Naive thymus-derived CD4-positive, alpha-beta T cell (primary cell): ENCODE results near the gene STK39. TPM values are rescaled to one million over a fixed set of nuclear protein-coding genes. Genes with fewer than 3 reads are reported as not detected.
A peak's percentile ranks its signal among the peaks of the same experiment; 100 is the strongest.

ENCODE experiments used
- ATAC-seq: fragments of 150-1000 bp; cut with Tn5 transposase; 2 replicates; pipeline ENCODE4 v1.10.0; 2021; ENCODE audit warnings: mild to moderate bottlenecking, moderate library complexity
- CTCF ChIA-PET: fragments of 350-600 bp; sonication (Branson Sonifier 250); formaldehyde crosslinking; loops from one replicate; lab custom pipeline; 2021; ENCODE audit warnings: antibody characterized with exemption; lab: Charles Lee
- POLR2A ChIA-PET: fragments of 350-600 bp; sonication (Branson Sonifier 250); formaldehyde crosslinking; loops from one replicate; lab custom pipeline; 2021; ENCODE audit warnings: antibody characterized with exemption, inconsistent platforms; lab: Charles Lee
- DNase-seq, 9 donors: peaks; one replicate each; pipeline versions ENCODE4 v3.0.0 to v3.0.0-alpha.2; 2020 to 2022; ENCODE audit warnings: mixed read lengths in 1 of 9
- H3K27ac ChIP-seq: one replicate; pipeline ENCODE4 v1.7.0; 2013; ENCODE audit warnings: mild to moderate bottlenecking, low read depth, low read length, moderate library complexity
- H3K27me3 ChIP-seq, 2 donors: one replicate each; pipeline ENCODE4 v1.7.0; 2013; ENCODE audit warnings: low read length in 2 of 2, mild to moderate bottlenecking in 2 of 2, moderate library complexity in 2 of 2; ENCODE audit not compliant: control insufficient read depth in 2 of 2, insufficient read depth in 2 of 2
- H3K36me3 ChIP-seq, 3 experiments: 1 replicate in 2 of 3; 2 replicates in 1 of 3; pipeline ENCODE4 v1.7.0; 2013; ENCODE audit warnings: low read length in 3 of 3, mild to moderate bottlenecking in 3 of 3, moderate library complexity in 1 of 3; ENCODE audit not compliant: insufficient read depth in 3 of 3, control insufficient read depth in 2 of 3
- H3K4me1 ChIP-seq, 2 donors: one replicate each; pipeline ENCODE4 v1.7.0; 2013; ENCODE audit warnings: low read length in 2 of 2, mild to moderate bottlenecking in 2 of 2, moderate library complexity in 1 of 2; ENCODE audit not compliant: control insufficient read depth in 2 of 2, insufficient read depth in 2 of 2
- H3K4me3 ChIP-seq: 2 replicates; pipeline ENCODE4 v1.7.0; 2013; ENCODE audit warnings: mild to moderate bottlenecking, low read length
- H3K9me3 ChIP-seq, 3 experiments: 1 replicate in 2 of 3; 2 replicates in 1 of 3; pipeline ENCODE4 v1.7.0; 2013; ENCODE audit warnings: low read length in 3 of 3; ENCODE audit not compliant: control insufficient read depth in 2 of 3
- H3K27ac Mint-ChIP-seq, 9 donors: one replicate each; pipeline ENCODE4 v1.8.0; 2020 to 2022; ENCODE audit warnings: mixed read lengths in 9 of 9, mild to moderate bottlenecking in 8 of 9, moderate library complexity in 5 of 9, inconsistent platforms in 2 of 9
- H3K27me3 Mint-ChIP-seq, 5 donors: one replicate each; pipeline ENCODE4 v1.8.0; 2021 to 2022; ENCODE audit warnings: mixed read lengths in 5 of 5, mild to moderate bottlenecking in 1 of 5
- H3K36me3 Mint-ChIP-seq, 5 donors: one replicate each; pipeline ENCODE4 v1.8.0; 2020 to 2022; ENCODE audit warnings: mixed read lengths in 5 of 5, mild to moderate bottlenecking in 3 of 5, inconsistent platforms in 1 of 5
- H3K4me1 Mint-ChIP-seq, 7 donors: one replicate each; pipeline ENCODE4 v1.8.0; 2020 to 2022; ENCODE audit warnings: mixed read lengths in 7 of 7, mild to moderate bottlenecking in 3 of 7, inconsistent platforms in 1 of 7
- H3K4me3 Mint-ChIP-seq, 10 donors: one replicate each; pipeline ENCODE4 v1.8.0; 2020 to 2022; ENCODE audit warnings: mild to moderate bottlenecking in 10 of 10, mixed read lengths in 10 of 10, moderate library complexity in 6 of 10, inconsistent platforms in 2 of 10
- H3K9me3 Mint-ChIP-seq, 11 donors: one replicate each; pipeline ENCODE4 v1.8.0; 2020 to 2022; ENCODE audit warnings: mixed read lengths in 11 of 11, mild to moderate bottlenecking in 4 of 11, inconsistent platforms in 1 of 11, moderate library complexity in 1 of 11
- intact Hi-C, 2 donors: fragments of 100-400 bp; cut with micrococcal nuclease; formaldehyde crosslinking; loops; one replicate each; pipeline ENCODE4 v1.15.1; 2023
- polyA plus RNA-seq, 2 donors: library from polyadenylated mRNA; unstranded; fragments of 300-500 nt; fragmentation: Illumina TruSeq; gene quantifications; one replicate each; pipeline ENCODE4 v1.2.3, GENCODE V29; 2021
- total RNA-seq, 6 experiments: library from RNA in 5 of 6; stranded (reverse) in 5 of 6; gene quantifications; 1 replicate in 5 of 6; 2 replicates in 1 of 6; pipeline ENCODE4 v1.2.3 and lab custom pipeline; 2021 to 2026

STK39 gene
- total and polyA plus RNA-seq, 7 experiments from 2014 or later, result 2.7 to 33.9 (median 16.9) TPM

DNA sequence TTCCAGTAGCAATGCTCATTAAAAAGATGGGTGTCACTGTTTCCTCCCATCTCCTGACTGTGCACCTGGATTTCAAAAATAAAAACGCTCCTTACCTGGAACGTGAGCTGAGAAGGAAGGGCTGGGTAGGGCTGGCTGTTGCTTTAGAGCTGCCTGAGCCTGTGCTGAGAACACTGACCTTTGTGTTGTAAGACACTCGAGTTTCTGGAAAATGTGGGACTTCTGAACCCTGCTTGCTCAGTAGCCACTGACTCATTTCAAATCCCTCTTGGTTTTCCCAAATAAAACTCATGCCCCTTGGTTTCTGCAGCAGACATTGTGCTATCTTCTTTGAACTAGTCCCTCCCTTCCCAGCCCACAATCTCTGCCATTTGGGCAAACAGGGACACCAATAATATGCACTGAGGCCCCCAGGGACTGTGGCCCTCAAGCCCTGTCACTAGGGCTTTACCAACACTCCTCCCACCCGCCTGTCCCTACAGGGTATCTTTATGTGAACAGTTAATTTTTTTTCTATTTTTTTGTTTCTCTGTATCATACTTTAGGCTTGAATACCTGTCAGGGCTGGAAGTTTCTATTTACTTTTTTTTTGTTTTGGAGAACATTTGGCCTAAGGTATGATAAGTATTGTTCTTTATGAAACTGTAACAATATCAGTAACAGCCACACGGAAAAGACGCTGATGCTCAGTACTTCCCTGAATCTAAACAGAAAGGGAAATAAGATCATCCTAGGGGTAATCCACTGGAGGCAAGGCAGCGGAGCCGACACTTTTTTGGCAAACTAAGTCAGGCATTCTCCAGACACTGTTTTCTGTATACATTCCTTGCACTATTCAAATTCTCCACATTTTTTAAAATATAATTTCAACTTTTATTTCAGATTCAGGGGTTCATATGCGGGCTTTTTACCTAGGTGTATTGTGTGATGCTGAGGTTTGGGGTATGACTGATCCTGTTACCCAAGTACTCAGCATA lies 280.2 kb downstream of the STK39 start:
- H3K27me3 Mint-ChIP-seq, result no peaks in the 10 kb centered on the region
- DNase-seq (no peak), ATAC-seq (no peak)
- Histone ChIP-seq H3K27ac (no peak overlapping the region), H3K4me3 (no peak overlapping the region), H3K27me3 (no peaks in the 10 kb centered on the region), H3K36me3 (peaks cover 0 to 4% (median 1%) of the 10 kb centered on the region in 3 experiments), H3K4me1 (no peaks in the 10 kb centered on the region), H3K9me3 (peaks cover 0 to 4% (median 0%) of the 10 kb centered on the region in 3 experiments)
- H3K4me1 Mint-ChIP-seq, result peaks cover 0 to 2% (median 0%) of the 10 kb centered on the region in 7 donors
- peaks cover 0 to 13% (median 3%) of the 10 kb centered on the region in 11 donors for H3K9me3 Mint-ChIP-seq
- POLR2A ChIA-PET, result no interaction called here
- CTCF ChIA-PET, result no interaction called here
- H3K27ac Mint-ChIP-seq, result peak overlapping the region in 1 of 9 donors; percentile 8
- intact Hi-C loops, result no loop called here
- peaks cover 6 to 63% (median 56%) of the 10 kb centered on the region in 5 donors for H3K36me3 Mint-ChIP-seq
- H3K4me3 Mint-ChIP-seq, result no peak overlapping the region

DNA sequence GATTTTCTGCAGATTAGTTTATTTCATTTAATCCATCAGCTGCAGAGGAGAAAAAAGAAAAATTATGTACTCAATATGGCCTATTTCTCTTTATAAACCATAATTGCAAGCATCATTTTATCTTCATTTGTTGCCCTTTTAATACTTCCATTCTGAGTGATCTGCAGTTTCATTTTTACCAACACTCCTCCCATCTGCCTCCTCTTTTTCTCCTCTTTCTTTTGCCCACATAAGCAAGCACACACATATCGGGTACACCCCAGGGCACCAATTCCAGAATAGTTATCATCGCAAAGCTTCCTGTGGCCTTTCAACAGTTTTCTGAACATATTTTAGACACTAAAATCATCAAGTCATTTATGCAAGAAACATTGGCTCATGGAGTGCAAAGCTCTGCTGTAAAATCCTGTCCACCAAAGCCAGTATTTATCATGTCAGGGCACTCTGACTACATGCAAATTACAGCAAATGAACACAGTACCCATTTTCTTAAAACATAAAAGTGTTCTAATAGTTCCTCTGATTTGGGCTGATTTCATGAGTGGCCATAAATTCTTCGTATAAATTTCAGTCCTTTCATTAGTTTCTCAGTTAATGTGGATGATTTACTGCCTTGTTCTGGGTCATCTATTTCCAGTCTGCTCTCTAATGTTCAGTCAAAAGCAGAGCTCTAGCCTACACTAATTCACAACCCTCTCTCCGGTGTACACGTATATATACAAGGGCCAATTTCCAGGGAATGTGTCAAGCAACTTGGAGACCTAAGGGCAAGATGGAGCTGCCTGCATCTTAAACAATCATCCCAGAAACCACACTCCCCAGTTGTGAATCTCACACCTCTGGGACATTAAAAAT lies 281.3 kb downstream of the STK39 start:
- Mint-ChIP-seq H3K36me3 (peaks cover 2 to 64% (median 57%) of the 10 kb centered on the region in 5 donors), H3K9me3 (peaks cover 0 to 5% (median 0%) of the 10 kb centered on the region in 11 donors), H3K4me1 (peaks cover 0 to 2% (median 0%) of the 10 kb centered on the region in 7 donors), H3K4me3 (no peak overlapping the region), H3K27ac (peak overlapping the region in 1 of 9 donors; percentile 5), H3K27me3 (no peaks in the 10 kb centered on the region)
- ATAC-seq (no peak), DNase-seq (no peak)
- intact Hi-C loops, result loop anchor here in 1 of 2 donors (1.0 kb wide), 1 partner anchor 153 kb away; no protein-coding TSS in a partner anchor
- Histone ChIP-seq H3K4me1 (no peaks in the 10 kb centered on the region), H3K36me3 (peaks cover 0 to 5% (median 4%) of the 10 kb centered on the region in 3 experiments), H3K9me3 (no peaks in the 10 kb centered on the region), H3K4me3 (no peak overlapping the region), H3K27ac (no peak overlapping the region), H3K27me3 (no peaks in the 10 kb centered on the region)
- CTCF ChIA-PET, result no interaction called here
- POLR2A ChIA-PET, result no interaction called here

DNA sequence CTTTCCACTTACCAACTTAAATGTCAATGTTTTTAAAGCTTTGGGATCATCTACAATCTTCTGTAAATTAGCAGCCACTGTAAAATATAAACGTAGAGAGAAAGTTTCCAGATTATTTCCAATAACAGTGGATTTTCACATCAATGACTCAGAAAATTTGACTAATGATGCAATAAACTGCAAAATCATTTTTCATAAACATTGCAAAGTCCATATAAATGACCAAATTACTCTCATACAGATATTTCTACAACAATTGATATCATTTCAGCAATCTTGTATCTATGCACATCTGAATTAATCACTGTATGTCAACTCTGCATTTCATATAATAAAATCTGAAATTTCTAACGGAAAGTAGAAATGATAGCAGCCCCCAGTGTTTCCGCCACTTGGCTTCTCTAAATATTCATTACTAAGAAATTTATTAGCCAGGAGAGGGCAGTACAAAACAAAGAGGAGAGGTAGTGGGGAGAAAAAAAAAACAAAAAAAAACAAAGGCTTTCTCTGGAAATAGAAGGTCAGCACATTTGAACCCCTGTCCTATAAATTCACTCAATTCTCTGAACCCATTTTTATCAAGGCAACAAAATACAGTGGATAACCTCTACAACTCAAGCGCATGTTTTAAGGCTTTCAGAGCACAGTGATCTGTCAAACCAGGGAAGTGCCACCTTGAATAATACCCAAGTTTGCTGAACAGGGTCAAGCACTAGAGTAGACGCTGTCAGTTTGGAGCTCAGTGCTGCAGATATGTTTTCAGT lies 282.6 kb downstream of the STK39 start:
- DNase-seq (no peak), ATAC-seq (no peak)
- POLR2A ChIA-PET, result no interaction called here
- H3K27me3 Mint-ChIP-seq, result no peaks in the 10 kb centered on the region
- H3K27me3 ChIP-seq, result no peaks in the 10 kb centered on the region
- H3K27ac Mint-ChIP-seq, result no peak overlapping the region
- no peaks in the 10 kb centered on the region for H3K9me3 ChIP-seq
- intact Hi-C loops, result loop anchor here in 1 of 2 donors (1.0 kb wide), 1 partner anchor 154 kb away; no protein-coding TSS in a partner anchor
- H3K36me3 ChIP-seq, result peaks cover 0 to 10% (median 5%) of the 10 kb centered on the region in 3 experiments
- no peak overlapping the region for H3K4me3 ChIP-seq
- H3K27ac ChIP-seq, result no peak overlapping the region
- CTCF ChIA-PET, result no interaction called here
- H3K4me1 ChIP-seq, result no peaks in the 10 kb centered on the region
- H3K36me3 Mint-ChIP-seq, result peaks cover 2 to 65% (median 57%) of the 10 kb centered on the region in 5 donors
- peaks cover 0 to 2% (median 0%) of the 10 kb centered on the region in 7 donors for H3K4me1 Mint-ChIP-seq
- no peaks in the 10 kb centered on the region for H3K9me3 Mint-ChIP-seq
- no peak overlapping the region for H3K4me3 Mint-ChIP-seq

DNA sequence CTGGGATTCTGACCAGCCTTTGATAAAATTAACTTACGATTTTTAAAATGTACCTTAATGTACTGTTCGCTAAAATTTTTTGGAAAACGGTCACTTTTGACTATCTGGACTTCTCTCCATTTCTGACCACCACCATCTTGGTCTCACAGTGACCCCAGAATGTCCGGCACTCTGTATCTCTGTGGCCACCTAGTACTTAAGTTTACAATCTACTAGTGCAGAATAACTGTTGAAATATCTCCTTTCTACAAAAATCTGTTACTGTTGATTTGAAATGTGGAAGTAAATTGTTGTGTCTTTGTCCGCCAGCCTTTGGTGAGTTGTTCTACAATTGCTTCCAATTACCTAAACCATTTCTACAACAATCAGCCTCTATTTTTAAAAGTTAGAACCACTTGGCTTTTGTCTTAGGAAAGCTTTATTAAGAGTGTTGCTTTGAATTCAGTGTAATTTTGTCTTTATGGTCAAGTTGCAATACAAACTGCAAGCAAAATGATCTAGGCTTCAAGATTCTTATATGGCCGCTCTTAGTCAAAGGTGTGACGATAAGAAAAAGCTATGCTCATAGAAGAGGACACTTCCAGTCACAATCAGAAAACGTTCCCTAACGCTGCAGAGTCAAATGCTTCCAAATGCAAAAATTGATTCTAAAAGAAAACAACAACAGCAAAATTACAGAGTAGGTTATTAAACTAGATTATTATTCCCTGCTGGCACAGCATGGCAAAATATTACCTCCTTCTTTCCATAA lies 283.3 kb downstream of the STK39 start:
- no peaks in the 10 kb centered on the region for H3K9me3 Mint-ChIP-seq
- no peaks in the 10 kb centered on the region for H3K27me3 ChIP-seq
- H3K27ac ChIP-seq, result no peak overlapping the region
- H3K27ac Mint-ChIP-seq, result no peak overlapping the region
- DNase-seq (no peak), ATAC-seq (no peak)
- H3K36me3 ChIP-seq, result peaks cover 0 to 10% (median 5%) of the 10 kb centered on the region in 3 experiments
- H3K4me3 Mint-ChIP-seq, result no peak overlapping the region
- no peak overlapping the region for H3K4me3 ChIP-seq
- peaks cover 0 to 2% (median 0%) of the 10 kb centered on the region in 7 donors for H3K4me1 Mint-ChIP-seq
- ChIA-PET CTCF (no interaction called here), POLR2A (no interaction called here)
- H3K27me3 Mint-ChIP-seq, result no peaks in the 10 kb centered on the region
- H3K36me3 Mint-ChIP-seq, result peaks cover 2 to 63% (median 57%) of the 10 kb centered on the region in 5 donors
- H3K4me1 ChIP-seq, result no peaks in the 10 kb centered on the region
- H3K9me3 ChIP-seq, result no peaks in the 10 kb centered on the region
- intact Hi-C loops, result no loop called here

DNA sequence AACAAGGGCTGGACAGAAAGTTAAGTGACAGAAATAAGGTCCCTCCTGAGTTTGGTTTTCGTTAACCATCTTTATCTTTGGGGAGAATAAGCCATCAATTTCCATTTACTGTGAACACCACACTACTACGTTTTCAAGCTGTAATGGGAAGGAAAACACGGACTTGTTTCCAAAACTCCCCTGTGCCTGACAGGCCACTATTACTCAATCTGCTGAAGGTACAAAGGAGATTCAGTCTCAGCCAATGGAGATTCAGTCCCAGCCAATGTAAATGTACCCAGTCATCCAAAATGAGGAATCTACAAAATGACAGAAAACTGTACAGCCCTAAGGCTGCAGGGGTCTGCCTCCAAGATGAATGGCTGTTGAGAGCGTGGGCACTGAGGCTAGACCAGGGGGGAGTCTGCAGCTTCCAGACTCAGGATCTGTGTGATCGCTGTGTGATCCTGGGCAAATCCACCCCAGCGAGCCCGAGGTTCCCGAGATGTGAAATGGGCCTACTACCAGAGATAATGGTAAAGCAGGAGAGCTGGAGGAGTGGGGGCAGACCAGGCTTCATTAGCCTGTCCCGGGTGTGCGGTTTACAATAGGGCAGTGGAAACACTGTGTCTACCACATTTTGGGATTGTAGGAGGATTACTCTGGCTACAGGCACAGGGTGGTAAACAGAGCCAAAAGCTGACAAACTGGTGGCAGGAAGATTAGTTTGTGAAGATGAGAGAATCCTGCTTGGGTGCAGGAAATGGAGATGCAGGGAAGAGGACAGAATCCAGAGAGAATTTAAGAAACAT lies 284.8 kb downstream of the STK39 start:
- Histone ChIP-seq H3K4me3 (no peak overlapping the region), H3K27me3 (no peaks in the 10 kb centered on the region), H3K4me1 (no peaks in the 10 kb centered on the region), H3K9me3 (no peaks in the 10 kb centered on the region), H3K36me3 (peaks cover 0 to 10% (median 5%) of the 10 kb centered on the region in 3 experiments), H3K27ac (no peak overlapping the region)
- peak overlapping the region in 1 of 9 donors; percentile 6 for H3K27ac Mint-ChIP-seq
- H3K9me3 Mint-ChIP-seq, result no peaks in the 10 kb centered on the region
- H3K4me3 Mint-ChIP-seq, result no peak overlapping the region
- H3K27me3 Mint-ChIP-seq, result no peaks in the 10 kb centered on the region
- H3K36me3 Mint-ChIP-seq, result peaks cover 4 to 68% (median 62%) of the 10 kb centered on the region in 5 donors
- ATAC-seq (no peak), DNase-seq (no peak)
- intact Hi-C loops, result no loop called here
- ChIA-PET CTCF (no interaction called here), POLR2A (no interaction called here)
- peaks cover 0 to 2% (median 0%) of the 10 kb centered on the region in 7 donors for H3K4me1 Mint-ChIP-seq
